ENCODE results near the gene RNU1-2. TPM values are rescaled to one million over a fixed set of nuclear protein-coding genes. Genes with fewer than 3 reads are reported as not detected.
"Not testable (repeated sequence)": the region's sequence is repeated elsewhere in the genome, so short reads cannot be mapped to it uniquely, and the experiment has no call there.

The RNU1-2 gene
- total RNA-seq, 1 donor from 2014 or later, result 6,622 TPM

GRCh38 chr1:16906873-16907272, 11.1 kb downstream of the RNU1-2 start:
- Histone ChIP-seq H3K36me3 (no peaks in the 10 kb centered on the region), H3K4me1 (peaks cover 4% of the 10 kb centered on the region), H3K27ac (no peak overlapping the region), H3K4me3 (no peak overlapping the region), H3K9me3 (no peaks in the 10 kb centered on the region), H3K27me3 (no peaks in the 10 kb centered on the region)
- intact Hi-C loops (cut with DNase I), result no loop called here
- ATAC-seq, result no peak
- no peak for DNase-seq
- TF ChIP-seq, protein P1, sequence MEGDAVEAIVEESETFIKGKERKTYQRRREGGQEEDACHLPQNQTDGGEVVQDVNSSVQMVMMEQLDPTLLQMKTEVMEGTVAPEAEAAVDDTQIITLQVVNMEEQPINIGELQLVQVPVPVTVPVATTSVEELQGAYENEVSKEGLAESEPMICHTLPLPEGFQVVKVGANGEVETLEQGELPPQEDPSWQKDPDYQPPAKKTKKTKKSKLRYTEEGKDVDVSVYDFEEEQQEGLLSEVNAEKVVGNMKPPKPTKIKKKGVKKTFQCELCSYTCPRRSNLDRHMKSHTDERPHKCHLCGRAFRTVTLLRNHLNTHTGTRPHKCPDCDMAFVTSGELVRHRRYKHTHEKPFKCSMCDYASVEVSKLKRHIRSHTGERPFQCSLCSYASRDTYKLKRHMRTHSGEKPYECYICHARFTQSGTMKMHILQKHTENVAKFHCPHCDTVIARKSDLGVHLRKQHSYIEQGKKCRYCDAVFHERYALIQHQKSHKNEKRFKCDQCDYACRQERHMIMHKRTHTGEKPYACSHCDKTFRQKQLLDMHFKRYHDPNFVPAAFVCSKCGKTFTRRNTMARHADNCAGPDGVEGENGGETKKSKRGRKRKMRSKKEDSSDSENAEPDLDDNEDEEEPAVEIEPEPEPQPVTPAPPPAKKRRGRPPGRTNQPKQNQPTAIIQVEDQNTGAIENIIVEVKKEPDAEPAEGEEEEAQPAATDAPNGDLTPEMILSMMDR (IDR thresholded peaks at IDR 0.05), result no peak

GRCh38 chr1:16907870-16908758, 12.3 kb downstream of the RNU1-2 start:
- peaks cover 6% of the 10 kb centered on the region for H3K4me1 ChIP-seq
- H3K4me3 ChIP-seq, result no peak overlapping the region
- no peaks in the 10 kb centered on the region for H3K36me3 ChIP-seq
- DNase-seq, result no peak
- no peak for ATAC-seq
- TF ChIP-seq, protein P1 (IDR thresholded peaks at IDR 0.05), result no peak
- no peaks in the 10 kb centered on the region for H3K27me3 ChIP-seq
- H3K9me3 ChIP-seq, result no peaks in the 10 kb centered on the region
- no peak overlapping the region for H3K27ac ChIP-seq
- intact Hi-C loops (cut with DNase I), result no loop called here

- ATAC-seq; DNase-seq; intact Hi-C loops (cut with DNase I); H3K4me3 ChIP-seq; H3K36me3 ChIP-seq; H3K27me3 ChIP-seq; H3K9me3 ChIP-seq; H3K27ac ChIP-seq: not testable (repeated sequence)
- H3K4me1 ChIP-seq, result peaks cover 13% of the 10 kb centered on the region
Measured at GRCh38 chr1:16911851-16912721, 16.3 kb downstream of the RNU1-2 start.

- intact Hi-C loops (cut with DNase I); H3K27ac ChIP-seq; DNase-seq; H3K27me3 ChIP-seq; H3K36me3 ChIP-seq; H3K9me3 ChIP-seq; H3K4me3 ChIP-seq: not testable (repeated sequence)
- ATAC-seq, result peak; percentile 5
- H3K4me1 ChIP-seq, result peaks cover 13% of the 10 kb centered on the region
Measured at GRCh38 chr1:16912742-16913141, 17.0 kb downstream of the RNU1-2 start.

GRCh38 chr1:16913181-16913832, 17.5 kb downstream of the RNU1-2 start:
- Histone ChIP-seq H3K4me3 (peak overlapping the region; percentile 53), H3K27ac (peak overlapping the region; percentile 67), H3K9me3 (no peaks in the 10 kb centered on the region), H3K36me3 (no peaks in the 10 kb centered on the region), H3K4me1 (peaks cover 13% of the 10 kb centered on the region), H3K27me3 (no peaks in the 10 kb centered on the region)
- intact Hi-C loops (cut with DNase I), result no loop called here
- TF ChIP-seq, protein P1 (IDR thresholded peaks at IDR 0.05), result no peak
- no peak for ATAC-seq
- no peak for DNase-seq

GRCh38 chr1:16913833-16914662, 18.3 kb downstream of the RNU1-2 start:
- H3K27me3 ChIP-seq, result no peaks in the 10 kb centered on the region
- peak; percentile 96 for DNase-seq
- H3K36me3 ChIP-seq, result no peaks in the 10 kb centered on the region
- H3K27ac ChIP-seq, result peak overlapping the region; percentile 80
- peaks cover 13% of the 10 kb centered on the region for H3K4me1 ChIP-seq
- ATAC-seq, result peak; percentile 96
- intact Hi-C loops (cut with DNase I), result no loop called here
- no peaks in the 10 kb centered on the region for H3K9me3 ChIP-seq
- H3K4me3 ChIP-seq, result peak overlapping the region; percentile 80
- TF ChIP-seq, protein P1 (IDR thresholded peaks at IDR 0.05), result no peak

DNA sequence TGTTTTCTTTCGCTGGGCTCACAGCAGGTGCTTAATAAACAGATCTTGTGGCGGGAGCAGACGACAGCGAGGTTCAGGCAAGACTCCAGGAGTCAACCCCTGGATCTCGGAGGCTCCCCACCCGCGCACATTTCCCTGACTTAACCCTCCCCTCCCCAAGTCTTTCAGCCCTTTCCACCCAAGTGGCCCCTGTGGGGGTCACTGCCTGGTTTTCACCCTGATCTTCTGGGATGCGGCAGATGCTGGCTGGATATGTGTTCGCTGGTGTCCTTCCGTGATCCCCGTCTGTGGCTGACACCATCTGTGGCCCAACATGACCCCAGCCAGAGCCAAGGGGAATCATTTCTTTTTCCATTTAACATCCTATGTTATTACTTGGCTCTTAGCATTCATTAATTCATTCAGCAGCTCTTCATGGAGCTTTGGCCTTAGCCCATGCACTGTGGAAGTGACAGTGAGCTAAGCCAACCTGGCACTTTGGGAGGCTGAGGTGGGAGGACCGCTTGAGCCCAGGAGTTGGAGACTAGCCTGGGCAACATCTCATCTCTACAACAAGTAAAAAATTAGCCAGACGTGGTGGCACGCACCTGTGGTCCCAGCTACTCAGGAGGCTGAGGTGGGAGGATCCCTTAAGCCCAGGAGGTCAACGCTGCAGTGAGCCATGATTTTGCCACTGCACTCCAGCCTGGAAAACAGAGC, 19.3 kb downstream of the RNU1-2 start:
- not testable (repeated sequence) for ATAC-seq

More for the DNA sequence above, 19.3 kb downstream of the RNU1-2 start:
- H3K9me3 ChIP-seq; H3K27me3 ChIP-seq; H3K36me3 ChIP-seq; intact Hi-C loops (cut with DNase I): not testable (repeated sequence)
- H3K4me3 ChIP-seq, result peak overlapping the region; percentile 80
- peak; percentile 27 for DNase-seq
- H3K27ac ChIP-seq, result peak overlapping the region; percentile 1
- peaks cover 13% of the 10 kb centered on the region for H3K4me1 ChIP-seq

Measured in upper lobe of right lung (tissue), 1 donor.